GM18505 (cell line): ENCODE results near the gene ARHGAP28.

ENCODE experiments used
- ATAC-seq: cut with Tn5 transposase; IDR thresholded peaks from one replicate; pipeline ENCODE4 v1.9.1; 2021; ENCODE audit not compliant: unreplicated experiment
- POLR2A ChIP-seq: IDR thresholded peaks from 4 replicates; pipeline ENCODE4 v1.6.1; 2011; ENCODE audit warnings: borderline replicate concordance; ENCODE audit not compliant: insufficient read depth, insufficient read length; ENCODE audit errors: extremely low read depth

ARHGAP28 gene

GRCh38 chr18:6939972-6940371, 210.5 kb downstream of the ARHGAP28 start:
- no peak for ATAC-seq
- TF ChIP-seq POLR2A, result no peak

GRCh38 chr18:6940451-6940850, 210.9 kb downstream of the ARHGAP28 start:
- no peak for ATAC-seq

GRCh38 chr18:6941996-6942395, 212.5 kb downstream of the ARHGAP28 start:
- no peak for TF ChIP-seq POLR2A
- no peak for ATAC-seq

More at GRCh38 chr18:6940451-6940850, 210.9 kb downstream of the ARHGAP28 start:
- TF ChIP-seq POLR2A, result no peak

- no peak for ATAC-seq
- TF ChIP-seq POLR2A, result no peak
Measured at GRCh38 chr18:6942742-6943141, 213.2 kb downstream of the ARHGAP28 start.

GRCh38 chr18:6943143-6943542, 213.6 kb downstream of the ARHGAP28 start:
- no peak for TF ChIP-seq POLR2A
- ATAC-seq, result no peak

- no peak for TF ChIP-seq POLR2A
- ATAC-seq, result no peak
Measured at GRCh38 chr18:6947338-6948030, 218.0 kb downstream of the ARHGAP28 start.

GRCh38 chr18:6948281-6949055, 219.0 kb downstream of the ARHGAP28 start:
- TF ChIP-seq POLR2A, result no peak
- ATAC-seq, result no peak

GRCh38 chr18:6949800-6950586, 220.5 kb downstream of the ARHGAP28 start:
- no peak for ATAC-seq
- no peak for TF ChIP-seq POLR2A

GRCh38 chr18:6950641-6951040, 221.1 kb downstream of the ARHGAP28 start:
- no peak for ATAC-seq
- no peak for TF ChIP-seq POLR2A

- no peak for ATAC-seq
- no peak for TF ChIP-seq POLR2A
Measured at GRCh38 chr18:6951336-6952090, 222.0 kb downstream of the ARHGAP28 start.

- no peak for TF ChIP-seq POLR2A
Measured at GRCh38 chr18:6954501-6954900, 225.0 kb downstream of the ARHGAP28 start.

GRCh38 chr18:6955304-6955703, 225.8 kb downstream of the ARHGAP28 start:
- TF ChIP-seq POLR2A, result no peak
- ATAC-seq, result no peak

More at GRCh38 chr18:6954501-6954900, 225.0 kb downstream of the ARHGAP28 start:
- no peak for ATAC-seq

- ATAC-seq, result no peak
- TF ChIP-seq POLR2A, result no peak
Measured at GRCh38 chr18:6956495-6956894, 227.0 kb downstream of the ARHGAP28 start.

GRCh38 chr18:6956999-6957398, 227.5 kb downstream of the ARHGAP28 start:
- TF ChIP-seq POLR2A, result no peak
- no peak for ATAC-seq

GRCh38 chr18:6959110-6959509, 229.6 kb downstream of the ARHGAP28 start:
- no peak for ATAC-seq
- no peak for TF ChIP-seq POLR2A
